ENCODE data around the gene SLC28A1.
A peak's percentile ranks its signal among the peaks of the same experiment; 100 is the strongest.

DNA sequence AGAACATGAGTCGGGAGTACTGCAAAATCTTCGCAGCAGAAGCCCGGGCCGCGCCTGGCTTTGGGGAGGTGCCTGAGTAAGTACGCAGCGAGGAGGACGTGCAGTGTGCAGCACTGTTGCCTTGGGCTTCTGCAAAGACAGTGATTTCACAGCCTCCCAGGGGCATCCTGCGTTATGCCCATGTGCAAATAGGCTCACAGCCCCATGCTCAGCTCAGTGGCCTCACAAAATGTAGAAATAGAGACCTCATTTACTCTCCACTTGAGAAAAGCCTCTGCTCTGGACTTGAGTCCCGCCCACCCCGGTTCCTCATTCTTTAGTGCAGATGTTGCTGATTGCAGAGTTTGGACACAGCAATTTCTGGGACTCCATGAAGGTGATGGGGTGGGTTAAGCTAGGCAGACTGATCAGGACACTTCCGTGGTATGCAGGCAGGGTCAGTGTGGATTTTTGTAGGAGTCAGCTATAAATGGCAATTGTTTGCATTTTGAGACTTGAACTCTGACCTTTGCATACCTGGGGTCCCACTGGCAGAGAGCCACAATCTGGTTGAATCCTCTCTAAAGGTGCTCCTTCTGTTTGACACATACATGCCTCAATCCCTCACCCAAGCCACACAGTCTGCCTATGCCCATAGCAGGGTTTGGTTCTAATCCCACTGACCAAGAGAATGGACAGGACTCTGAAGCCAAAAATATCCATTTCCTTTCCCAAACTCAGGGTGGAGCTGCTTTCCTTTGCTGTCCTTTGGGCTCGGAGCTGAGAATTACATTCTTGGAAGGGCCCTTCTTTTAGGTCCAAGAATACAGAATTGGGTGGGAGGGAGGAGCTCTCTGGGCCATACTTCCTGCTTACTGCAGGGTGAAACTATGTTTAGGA, 20.7 kb upstream of the SLC28A1 start:
- TF ChIP-seq RAD21 (IDR thresholded peaks at IDR 0.05; ENCODE audit: low read length) = peak; percentile 37
- TF ChIP-seq, protein P1, sequence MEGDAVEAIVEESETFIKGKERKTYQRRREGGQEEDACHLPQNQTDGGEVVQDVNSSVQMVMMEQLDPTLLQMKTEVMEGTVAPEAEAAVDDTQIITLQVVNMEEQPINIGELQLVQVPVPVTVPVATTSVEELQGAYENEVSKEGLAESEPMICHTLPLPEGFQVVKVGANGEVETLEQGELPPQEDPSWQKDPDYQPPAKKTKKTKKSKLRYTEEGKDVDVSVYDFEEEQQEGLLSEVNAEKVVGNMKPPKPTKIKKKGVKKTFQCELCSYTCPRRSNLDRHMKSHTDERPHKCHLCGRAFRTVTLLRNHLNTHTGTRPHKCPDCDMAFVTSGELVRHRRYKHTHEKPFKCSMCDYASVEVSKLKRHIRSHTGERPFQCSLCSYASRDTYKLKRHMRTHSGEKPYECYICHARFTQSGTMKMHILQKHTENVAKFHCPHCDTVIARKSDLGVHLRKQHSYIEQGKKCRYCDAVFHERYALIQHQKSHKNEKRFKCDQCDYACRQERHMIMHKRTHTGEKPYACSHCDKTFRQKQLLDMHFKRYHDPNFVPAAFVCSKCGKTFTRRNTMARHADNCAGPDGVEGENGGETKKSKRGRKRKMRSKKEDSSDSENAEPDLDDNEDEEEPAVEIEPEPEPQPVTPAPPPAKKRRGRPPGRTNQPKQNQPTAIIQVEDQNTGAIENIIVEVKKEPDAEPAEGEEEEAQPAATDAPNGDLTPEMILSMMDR (IDR thresholded peaks at IDR 0.05) = peak; percentile 8; the same call in 1 of the 2 replicates
- no peak for TF ChIP-seq YY1 (IDR thresholded peaks at IDR 0.05; ENCODE audit: low read depth)
- TF ChIP-seq RCOR1 (IDR thresholded peaks at IDR 0.05; ENCODE audit: low read length) = no peak
- TF ChIP-seq GABPA (IDR thresholded peaks at IDR 0.05; ENCODE audit: low read depth) = no peak
- TF ChIP-seq, protein P2, sequence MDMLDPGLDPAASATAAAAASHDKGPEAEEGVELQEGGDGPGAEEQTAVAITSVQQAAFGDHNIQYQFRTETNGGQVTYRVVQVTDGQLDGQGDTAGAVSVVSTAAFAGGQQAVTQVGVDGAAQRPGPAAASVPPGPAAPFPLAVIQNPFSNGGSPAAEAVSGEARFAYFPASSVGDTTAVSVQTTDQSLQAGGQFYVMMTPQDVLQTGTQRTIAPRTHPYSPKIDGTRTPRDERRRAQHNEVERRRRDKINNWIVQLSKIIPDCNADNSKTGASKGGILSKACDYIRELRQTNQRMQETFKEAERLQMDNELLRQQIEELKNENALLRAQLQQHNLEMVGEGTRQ (IDR thresholded peaks at IDR 0.05; ENCODE audit: borderline replicate concordance, low read depth, low read length) = no peak
- no peak for TF ChIP-seq EP300 (IDR thresholded peaks at IDR 0.05; ENCODE audit: borderline replicate concordance in 1 of 2, low read depth in 1 of 2, low read length in 1 of 2)
- TF ChIP-seq SIN3A (IDR thresholded peaks at IDR 0.05; ENCODE audit: borderline replicate concordance, low read depth, low read length) = no peak
- TF ChIP-seq EZH2phosphoT487 (IDR thresholded peaks at IDR 0.05; ENCODE audit: borderline replicate concordance, low read depth) = no peak
- no peak for TF ChIP-seq SMC3 (IDR thresholded peaks at IDR 0.05; ENCODE audit: low read depth, low read length)
- TF ChIP-seq TEAD4 (IDR thresholded peaks at IDR 0.05; ENCODE audit: borderline replicate concordance, insufficient read depth) = no peak

Measured in SK-N-SH (cell line).